SJSA1 (cell line): ENCODE results near the gene RNF144A. TPM values are rescaled to one million over a fixed set of nuclear protein-coding genes. Genes with fewer than 3 reads are reported as not detected.

Experiments
- DNase-seq, 2 experiments: peaks; one replicate each; pipeline ENCODE4 v3.0.0-alpha.2; 2015 to 2020; ENCODE audit warnings: low spot score in 2 of 2, low read depth in 1 of 2
- H3K27ac ChIP-seq: fragments of 250-450 bp; sonication (Bioruptor Pico); 2 replicates; pipeline ENCODE4 v1.5.1; 2020; ENCODE audit warnings: mild to moderate bottlenecking, moderate library complexity
- H3K27me3 ChIP-seq: fragments of 250-450 bp; sonication (Bioruptor Pico); replicated peaks from 2 replicates; pipeline ENCODE4 v1.5.1; 2020; ENCODE audit warnings: mild to moderate bottlenecking, moderate library complexity
- H3K36me3 ChIP-seq: fragments of 250-450 bp; sonication (Bioruptor Pico); 2 replicates; pipeline ENCODE4 v1.5.1; 2020; ENCODE audit warnings: mild to moderate bottlenecking
- H3K4me1 ChIP-seq: fragments of 250-450 bp; sonication (Bioruptor Pico); replicated peaks from 2 replicates; pipeline ENCODE4 v1.6.1; 2021; ENCODE audit warnings: mild to moderate bottlenecking
- H3K4me3 ChIP-seq: fragments of 250-450 bp; sonication (Bioruptor Pico); 2 replicates; pipeline ENCODE4 v1.5.1; 2020; ENCODE audit warnings: mild to moderate bottlenecking
- H3K9me3 ChIP-seq: fragments of 250-450 bp; sonication (Bioruptor Pico); replicated peaks from 2 replicates; pipeline ENCODE4 v1.5.1; 2020; ENCODE audit warnings: mild to moderate bottlenecking
- total RNA-seq: library from RNA; depleted of rRNA; stranded (reverse); fragments of >200 nt; shearing (Covaris generic); gene quantifications from 2 replicates; pipeline ENCODE4 v1.2.3, GENCODE V29; 2014; rRNA removed

RNF144A gene
- total RNA-seq, 1 experiment from 2014 or later, result 5.3 TPM

DNA sequence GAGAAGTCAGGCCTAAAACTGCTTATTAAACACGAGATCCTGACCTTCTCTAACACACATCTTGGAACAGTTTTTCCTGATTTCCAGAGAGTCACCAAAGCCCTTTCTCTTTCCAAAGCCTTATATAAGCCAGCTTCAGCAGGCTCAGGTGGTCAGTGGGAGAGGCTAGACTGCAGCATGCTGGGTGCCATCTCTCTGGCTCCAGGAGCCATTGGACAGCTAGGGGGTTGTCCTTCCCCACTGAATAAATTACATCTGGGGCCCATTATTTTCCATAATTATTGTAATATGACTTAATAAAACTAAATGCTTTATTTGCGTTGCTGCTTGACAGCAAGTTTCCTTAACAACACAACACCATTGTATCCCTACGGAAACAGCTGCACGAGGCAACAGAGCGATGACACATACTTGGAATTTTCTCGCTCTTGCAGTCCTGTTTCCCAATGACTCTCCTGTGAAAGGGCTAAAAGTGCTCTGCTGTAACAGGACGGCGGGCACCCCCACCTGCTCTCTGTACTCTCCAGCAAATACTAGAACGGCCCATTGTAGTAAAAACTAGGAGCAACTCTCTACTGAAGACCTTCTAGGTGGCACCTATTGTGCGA, 160.6 kb downstream of the RNF144A start:
- DNase-seq, result no peak

GRCh38 chr2:7083580-7084509, 166.6 kb downstream of the RNF144A start:
- no peak for DNase-seq
- Histone ChIP-seq H3K4me3 (no peak overlapping the region), H3K27me3 (no peaks in the 10 kb centered on the region; the same call in 1 of the 2 replicates), H3K9me3 (no peaks in the 10 kb centered on the region; the same call in 1 of the 2 replicates), H3K4me1 (no peaks in the 10 kb centered on the region), H3K36me3 (no peaks in the 10 kb centered on the region), H3K27ac (no peak overlapping the region)

More for the DNA sequence above, 160.6 kb downstream of the RNF144A start:
- Histone ChIP-seq H3K4me1 (no peaks in the 10 kb centered on the region), H3K4me3 (no peak overlapping the region), H3K27ac (no peak overlapping the region), H3K36me3 (no peaks in the 10 kb centered on the region), H3K27me3 (no peaks in the 10 kb centered on the region; the same call in 1 of the 2 replicates), H3K9me3 (no peaks in the 10 kb centered on the region)

- Histone ChIP-seq H3K9me3 (no peaks in the 10 kb centered on the region; the same call in 1 of the 2 replicates), H3K27ac (no peak overlapping the region), H3K36me3 (no peaks in the 10 kb centered on the region), H3K4me3 (no peak overlapping the region), H3K27me3 (no peaks in the 10 kb centered on the region; the same call in 1 of the 2 replicates), H3K4me1 (no peaks in the 10 kb centered on the region)
- DNase-seq, result no peak
Observed at GRCh38 chr2:7084601-7085000, 167.4 kb downstream of the RNF144A start.

DNA sequence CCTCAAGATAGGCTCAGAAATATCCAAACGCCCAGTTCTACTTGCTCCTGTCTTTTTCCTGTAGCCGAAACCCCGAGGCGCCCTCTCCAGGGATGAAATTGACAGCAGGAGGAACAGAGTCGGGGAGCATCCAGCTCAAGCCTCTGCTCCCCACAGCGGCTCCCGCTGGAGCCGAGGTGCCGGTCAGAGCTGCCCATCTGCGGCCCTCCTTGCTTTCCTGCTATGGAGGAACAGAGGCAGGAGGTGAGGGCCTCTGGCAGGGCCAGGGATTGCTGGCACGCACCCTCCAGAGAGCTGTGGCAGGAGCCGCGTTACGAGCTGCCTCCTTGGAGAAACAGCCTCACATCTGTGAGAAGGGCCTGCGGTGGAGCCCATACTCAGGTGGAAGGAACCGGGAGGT, 172.1 kb downstream of the RNF144A start:
- no peaks in the 10 kb centered on the region for H3K4me1 ChIP-seq
- DNase-seq, result no peak

DNA sequence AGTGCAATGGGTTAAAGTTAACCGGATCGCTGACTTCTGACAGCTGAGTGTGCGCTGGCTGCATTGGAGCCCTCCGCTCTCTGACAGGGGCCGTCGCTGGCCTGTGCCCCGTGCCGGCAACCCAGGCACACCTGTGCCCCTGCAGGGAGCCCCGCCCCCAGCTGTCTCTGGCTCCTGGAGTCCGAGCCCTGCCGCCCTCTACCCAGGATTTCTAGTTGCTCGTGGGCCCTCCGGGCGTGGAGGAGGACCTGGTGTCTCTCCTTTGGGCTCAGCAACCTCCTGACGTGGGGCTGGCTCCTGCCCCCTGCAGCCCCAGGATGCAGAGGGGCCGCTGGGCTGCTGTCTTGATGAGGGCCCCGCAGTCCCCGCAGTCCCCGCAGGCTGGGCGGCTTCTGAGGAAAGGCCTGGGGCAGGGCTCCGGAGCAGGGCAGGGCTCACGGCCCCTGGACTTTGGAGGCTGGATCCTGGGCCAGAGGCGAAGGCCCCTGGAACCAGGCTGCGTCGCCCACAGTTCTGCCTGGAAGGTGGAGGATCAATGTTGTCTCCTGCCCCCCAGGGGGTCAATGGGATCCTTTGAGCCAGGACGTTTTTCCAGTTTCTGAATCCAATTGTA, 172.8 kb downstream of the RNF144A start:
- Histone ChIP-seq H3K4me3 (no peak overlapping the region), H3K27ac (no peak overlapping the region), H3K36me3 (no peaks in the 10 kb centered on the region), H3K4me1 (no peaks in the 10 kb centered on the region), H3K9me3 (no peaks in the 10 kb centered on the region), H3K27me3 (no peaks in the 10 kb centered on the region)
- DNase-seq, result no peak

More for the DNA sequence above, 172.1 kb downstream of the RNF144A start:
- no peak overlapping the region for H3K27ac ChIP-seq
- H3K4me3 ChIP-seq, result no peak overlapping the region
- no peaks in the 10 kb centered on the region for H3K36me3 ChIP-seq
- H3K9me3 ChIP-seq, result no peaks in the 10 kb centered on the region; the same call in 1 of the 2 replicates
- H3K27me3 ChIP-seq, result no peaks in the 10 kb centered on the region

DNA sequence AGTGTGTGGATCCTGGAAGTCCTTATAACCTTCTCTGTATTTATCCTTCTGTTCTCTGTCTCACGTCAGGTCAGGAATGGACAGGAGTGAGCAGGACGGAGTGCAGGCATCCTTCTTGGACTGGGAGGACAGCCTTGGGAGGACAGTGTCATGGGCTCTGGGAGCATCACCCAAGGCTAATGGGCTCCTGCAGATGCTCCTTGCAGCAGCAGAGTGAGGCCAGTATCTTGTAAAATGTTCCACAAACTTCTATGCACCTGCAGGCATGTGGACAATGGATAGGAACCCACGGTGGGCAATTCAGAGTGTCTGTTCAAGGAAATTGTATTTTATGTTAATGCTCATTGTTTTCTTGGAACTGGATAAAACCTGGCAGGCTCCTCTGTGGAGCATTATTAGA, 176.2 kb downstream of the RNF144A start:
- H3K9me3 ChIP-seq, result no peaks in the 10 kb centered on the region
- DNase-seq, result no peak
- H3K27ac ChIP-seq, result no peak overlapping the region
- peaks cover 3% of the 10 kb centered on the region for H3K4me1 ChIP-seq
- no peaks in the 10 kb centered on the region for H3K36me3 ChIP-seq
- no peak overlapping the region for H3K4me3 ChIP-seq
- H3K27me3 ChIP-seq, result no peaks in the 10 kb centered on the region

Other genes with a start within 250 kb of the RNF144A start
- 0.55 and 3.1 TPM in 2 replicates for gene CMPK2, start 51.5 kb upstream of the RNF144A start, total RNA-seq
- gene RSAD2, start 39.6 kb upstream of the RNF144A start, total RNA-seq, result not detected in 2 replicates